ENCODE results near the gene CEP350.
"Not testable (repeated sequence)": the region's sequence is repeated elsewhere in the genome, so short reads cannot be mapped to it uniquely, and the experiment has no call there.

CEP350 gene

GRCh38 chr1:179950651-179951050, 4.0 kb upstream of the CEP350 start:
- DNase-seq (ENCODE audit: low spot score), result no peak
- no peak overlapping the region for H3K27ac ChIP-seq
- no peak for TF ChIP-seq CTCF (IDR thresholded peaks at IDR 0.05)
- no peak overlapping the region for H3K4me3 ChIP-seq

- no peak for TF ChIP-seq CTCF (IDR thresholded peaks at IDR 0.05)
- DNase-seq (ENCODE audit: low spot score), result no peak
- no peak overlapping the region for H3K4me3 ChIP-seq
- no peak overlapping the region for H3K27ac ChIP-seq
Observed at GRCh38 chr1:179951383-179952144, 3.0 kb upstream of the CEP350 start.

GRCh38 chr1:179952186-179952585, 2.4 kb upstream of the CEP350 start:
- no peak for TF ChIP-seq CTCF (IDR thresholded peaks at IDR 0.05)
- Histone ChIP-seq H3K27ac (no peak overlapping the region), H3K4me3 (no peak overlapping the region)
- DNase-seq (ENCODE audit: low spot score), result no peak

GRCh38 chr1:179953974-179954492, 577 bp upstream of the CEP350 start:
- TF ChIP-seq CTCF (IDR thresholded peaks at IDR 0.05), result no peak
- peak overlapping the region; percentile 91 for H3K4me3 ChIP-seq
- H3K27ac ChIP-seq, result peak overlapping the region; percentile 95 to 99
- DNase-seq (ENCODE audit: low spot score), result no peak

GRCh38 chr1:179955287-179955680, 674 bp downstream of the CEP350 start:
- Histone ChIP-seq H3K4me3 (peak overlapping the region; percentile 91), H3K27ac (peak overlapping the region; percentile 95 to 99)
- no peak for TF ChIP-seq CTCF (IDR thresholded peaks at IDR 0.05)
- no peak for DNase-seq (ENCODE audit: low spot score)

- no peak for DNase-seq (ENCODE audit: low spot score)
- H3K27ac ChIP-seq, result peak overlapping the region; percentile 95 to 99
- peak overlapping the region; percentile 91 for H3K4me3 ChIP-seq
- no peak for TF ChIP-seq CTCF (IDR thresholded peaks at IDR 0.05)
Observed at GRCh38 chr1:179955731-179956130, 1.1 kb downstream of the CEP350 start.

- H3K4me3 ChIP-seq, result no peak overlapping the region
- TF ChIP-seq CTCF (IDR thresholded peaks at IDR 0.05), result no peak
- no peak overlapping the region for H3K27ac ChIP-seq
- no peak for DNase-seq (ENCODE audit: low spot score)
Observed at GRCh38 chr1:179958359-179958758, 3.7 kb downstream of the CEP350 start.

- not testable (repeated sequence) for H3K27ac ChIP-seq; DNase-seq (ENCODE audit: low spot score); H3K4me3 ChIP-seq
Observed at GRCh38 chr1:179962168-179962567, 7.6 kb downstream of the CEP350 start.

Measured in coronary artery (tissue), 2 donors.